H54 (cell line): ENCODE measurements around the gene KRTAP4-5.
"Not testable (repeated sequence)": the region's sequence is repeated elsewhere in the genome, so short reads cannot be mapped to it uniquely, and the experiment has no call there.

Experiments
- DNase-seq: peaks from one replicate; pipeline ENCODE4 v3.0.0; 2011; ENCODE audit warnings: low spot score, mixed read lengths; ENCODE audit not compliant: insufficient read length
- FAIRE-seq: peaks from 3 replicates; lab custom pipeline; 2011; peaks lifted over from hg19 to GRCh38; lab: Jason Lieb, UNC
- POLR2A ChIP-seq: IDR thresholded peaks from 2 replicates; pipeline ENCODE4 v1.6.1; 2011; ENCODE audit warnings: low read depth, mild to moderate bottlenecking, low read length

KRTAP4-5 gene

DNA sequence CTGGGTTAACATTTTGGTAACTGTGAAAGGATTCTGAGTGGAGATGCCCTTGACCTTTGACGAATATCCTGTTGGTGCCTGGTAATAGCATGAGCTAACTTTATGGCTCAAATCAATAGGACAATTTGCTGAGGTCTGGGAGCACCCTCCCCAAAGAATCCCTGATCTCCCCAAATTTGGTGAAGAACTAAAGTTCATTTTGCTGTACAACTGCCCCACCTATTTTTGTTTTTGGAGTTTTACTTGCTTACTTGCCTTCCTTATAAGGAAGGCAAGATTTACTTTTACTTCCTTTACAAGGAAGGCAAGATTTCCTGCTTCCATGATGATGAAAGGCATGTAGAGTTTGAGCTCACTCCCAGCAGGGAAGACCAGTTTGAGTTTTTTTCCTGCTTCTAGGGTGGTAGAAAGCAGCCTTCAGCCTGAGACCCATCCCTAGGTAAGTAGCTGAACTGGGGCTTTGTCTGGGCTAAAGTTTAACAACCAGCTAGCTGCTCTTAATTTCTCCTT is 41.6 kb downstream of the KRTAP4-5 start:
- TF ChIP-seq POLR2A, result no peak
- DNase-seq (no peak), FAIRE-seq (no peak)

GRCh38 chr17:41105347-41105746 is 44.3 kb downstream of the KRTAP4-5 start, which contains the start of gene KRTAP4-9:
TSS of gene KRTAP4-9 (plus strand) at chr17:41105389. CDS start at chr17:41105389, 0 bp downstream.
- DNase-seq, FAIRE-seq: not testable (repeated sequence)

- DNase-seq, result not testable (repeated sequence)
- FAIRE-seq, result peak; percentile 95
Observed at GRCh38 chr17:41104386-41105038, 45.1 kb downstream of the KRTAP4-5 start.

- FAIRE-seq, result no peak
- no peak for TF ChIP-seq POLR2A
Observed at GRCh38 chr17:41103896-41104295, 45.7 kb downstream of the KRTAP4-5 start.

DNA sequence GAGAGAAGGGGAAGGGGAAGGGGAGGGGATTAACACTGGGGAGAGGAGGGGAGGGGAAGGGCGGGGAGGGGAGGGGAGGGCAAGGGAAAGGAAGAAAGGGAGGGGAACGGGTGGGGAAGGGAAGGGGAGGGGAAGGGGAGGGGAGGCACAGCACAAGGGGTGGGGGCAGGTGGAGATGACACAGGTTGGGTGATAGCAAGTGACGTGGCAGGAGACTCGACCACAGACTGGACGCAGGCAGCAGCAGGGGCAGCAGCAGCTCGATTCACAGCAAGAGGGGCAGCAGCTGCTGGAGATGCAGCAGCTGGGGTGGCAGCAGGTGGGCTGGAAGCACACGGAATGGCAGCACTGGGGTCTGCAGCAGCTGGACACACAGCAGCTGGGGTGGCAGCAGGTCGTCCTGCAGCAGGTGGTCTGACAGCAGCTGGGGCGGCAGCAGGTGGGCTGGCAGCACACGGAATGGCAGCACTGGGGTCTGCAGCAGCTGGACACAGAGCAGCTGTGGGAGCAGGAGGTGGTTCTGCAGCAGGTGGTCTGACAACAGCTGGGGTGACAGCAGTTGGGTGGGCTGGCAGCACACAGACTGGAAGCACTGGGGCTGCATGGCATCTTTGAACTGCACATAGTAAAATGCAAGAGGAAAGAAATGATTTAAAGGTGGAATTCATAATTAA is 47.9 kb downstream of the KRTAP4-5 start, which contains the start of gene KRTAP4-16:
Gene KRTAP4-16, minus strand, starts transcription at position 624 of the 674 bp plus-strand sequence. Its CDS starts 0 bp downstream, at position 624.
- FAIRE-seq (no peak), DNase-seq (no peak)
- no peak for TF ChIP-seq POLR2A

More at GRCh38 chr17:41103896-41104295, 45.7 kb downstream of the KRTAP4-5 start:
- no peak for DNase-seq

DNA sequence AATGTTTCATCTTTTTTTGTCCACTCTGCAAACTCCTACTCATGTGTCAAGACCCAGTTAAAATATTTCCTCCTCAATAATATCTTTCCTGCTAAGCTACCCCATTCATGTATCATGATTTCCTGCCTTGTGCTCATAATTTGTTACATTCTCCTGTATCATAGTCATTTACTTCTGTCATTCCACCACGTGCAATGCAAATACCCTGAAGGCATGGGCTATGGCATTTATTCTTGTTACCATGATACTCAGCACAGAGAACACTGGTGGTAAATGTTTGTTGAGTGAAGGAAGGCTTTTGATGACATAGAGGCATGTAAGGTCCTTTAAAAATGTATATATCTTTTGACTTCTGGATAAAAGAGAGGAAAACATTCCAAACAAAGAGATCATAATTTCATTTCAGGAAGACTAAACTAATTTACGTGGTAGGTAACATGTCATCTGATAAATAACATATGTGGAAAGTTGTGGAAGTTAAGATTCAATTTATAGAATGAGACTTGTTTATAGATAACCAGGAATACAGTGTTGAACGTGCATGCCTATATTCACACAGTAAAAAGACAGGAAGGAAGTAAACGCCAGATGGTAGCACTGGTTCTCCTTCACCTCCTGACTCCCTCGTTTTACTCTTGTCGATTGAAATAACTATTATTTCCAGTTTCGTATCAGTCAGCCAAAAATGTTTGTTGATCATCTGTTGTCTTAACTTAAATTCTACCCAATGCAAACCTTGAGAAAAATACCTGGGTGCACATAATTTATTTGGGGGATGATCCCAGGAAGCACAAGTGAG is 49.7 kb downstream of the KRTAP4-5 start:
- FAIRE-seq, result peak; percentile 67
- DNase-seq, result peak; percentile 5
